H9 (cell line): Measurements from ENCODE around the gene SCO2. TPM values are rescaled to one million over a fixed set of nuclear protein-coding genes. Genes with fewer than 3 reads are reported as not detected.

ENCODE experiments used
- DNase-seq: peaks from one replicate; pipeline ENCODE4 v3.0.0-alpha.2; 2017
- H2AFZ ChIP-seq: one replicate; pipeline ENCODE4 v1.6.1; 2013; ENCODE audit warnings: mild to moderate bottlenecking, low read length, control low read depth, moderate library complexity
- H2AK5ac ChIP-seq: 2 replicates; pipeline ENCODE4 v1.6.1; 2013; ENCODE audit warnings: low read length, control low read depth, mixed read lengths; ENCODE audit not compliant: insufficient read length
- H2BK120ac ChIP-seq: one replicate; pipeline ENCODE4 v1.6.1; 2013; ENCODE audit warnings: low read depth, mild to moderate bottlenecking, low read length, control low read depth, inconsistent platforms; ENCODE audit not compliant: poor library complexity, severe bottlenecking
- H2BK12ac ChIP-seq: 2 replicates; pipeline ENCODE4 v1.6.1; 2013; ENCODE audit warnings: low read length, control low read depth, mixed read lengths, low read depth; ENCODE audit not compliant: insufficient read length
- H2BK15ac ChIP-seq: 2 replicates; pipeline ENCODE4 v1.6.1; 2013; ENCODE audit warnings: low read depth, low read length, control low read depth
- H2BK20ac ChIP-seq: one replicate; pipeline ENCODE4 v1.6.1; 2013; ENCODE audit warnings: low read depth, mild to moderate bottlenecking, low read length, control low read depth, inconsistent platforms; ENCODE audit not compliant: poor library complexity, severe bottlenecking
- H2BK5ac ChIP-seq: 2 replicates; pipeline ENCODE4 v1.6.1; 2013; ENCODE audit warnings: low read length, control low read depth, mixed read lengths; ENCODE audit not compliant: insufficient read length
- H3K14ac ChIP-seq: 2 replicates; pipeline ENCODE4 v1.6.1; 2013; ENCODE audit warnings: low read length, control low read depth; ENCODE audit not compliant: insufficient read depth
- H3K18ac ChIP-seq: 2 replicates; pipeline ENCODE4 v1.6.1; 2013; ENCODE audit warnings: low read depth, mild to moderate bottlenecking, mixed read lengths, low read length, control low read depth; ENCODE audit not compliant: insufficient read length
- H3K23ac ChIP-seq: 2 replicates; pipeline ENCODE4 v1.6.1; 2013; ENCODE audit warnings: low read length, control low read depth, mixed read lengths, low read depth; ENCODE audit not compliant: insufficient read length
- H3K23me2 ChIP-seq: 2 replicates; pipeline ENCODE4 v1.6.1; 2013; ENCODE audit warnings: low read depth, mild to moderate bottlenecking, mixed read lengths, low read length, control low read depth; ENCODE audit not compliant: insufficient read length, poor library complexity, severe bottlenecking
- H3K27ac ChIP-seq: 2 replicates; pipeline ENCODE4 v1.5.1; 2013; ENCODE audit warnings: low read length, control low read depth, mixed read lengths, low read depth; ENCODE audit not compliant: insufficient read length
- H3K27me3 ChIP-seq: 2 replicates; pipeline ENCODE4 v1.6.1; 2013; ENCODE audit warnings: low read length, control low read depth, inconsistent platforms; ENCODE audit not compliant: insufficient read depth
- H3K4ac ChIP-seq: 2 replicates; pipeline ENCODE4 v1.6.1; 2013; ENCODE audit warnings: low read depth, mild to moderate bottlenecking, control low read depth, inconsistent platforms, low read length, moderate library complexity
- H3K4me1 ChIP-seq: 2 replicates; pipeline ENCODE4 v1.6.1; 2013; ENCODE audit warnings: low read length, control low read depth, inconsistent platforms; ENCODE audit not compliant: insufficient read depth
- H3K4me2 ChIP-seq: 2 replicates; pipeline ENCODE4 v1.6.1; 2013; ENCODE audit warnings: low read length, control low read depth, mixed read lengths; ENCODE audit not compliant: insufficient read length, insufficient read depth
- H3K56ac ChIP-seq: 2 replicates; pipeline ENCODE4 v1.6.1; 2013; ENCODE audit warnings: low read depth, mild to moderate bottlenecking, mixed read lengths, low read length, control low read depth; ENCODE audit not compliant: insufficient read length
- H3K79me1 ChIP-seq: 2 replicates; pipeline ENCODE4 v1.6.1; 2013; ENCODE audit warnings: low read depth, mild to moderate bottlenecking, moderate library complexity, low read length, control low read depth, inconsistent platforms; ENCODE audit not compliant: insufficient read depth, poor library complexity, severe bottlenecking
- H3K79me2 ChIP-seq: 2 replicates; pipeline ENCODE4 v1.6.1; 2013; ENCODE audit warnings: low read length, control low read depth, inconsistent platforms; ENCODE audit not compliant: insufficient read depth
- H3K9ac ChIP-seq: 2 replicates; pipeline ENCODE4 v1.6.1; 2013; ENCODE audit warnings: low read length, control low read depth, mixed read lengths; ENCODE audit not compliant: insufficient read length; ENCODE audit errors: extremely low read depth
- H3K9me3 ChIP-seq: one replicate; pipeline ENCODE4 v1.6.1; 2013; ENCODE audit warnings: low read depth, low read length, inconsistent platforms; ENCODE audit not compliant: control insufficient read depth
- H3T11ph ChIP-seq: one replicate; pipeline ENCODE4 v1.6.1; 2013; ENCODE audit warnings: mild to moderate bottlenecking, low read length, control low read depth, inconsistent platforms
- H4K20me1 ChIP-seq: one replicate; pipeline ENCODE4 v1.6.1; 2013; ENCODE audit not compliant: control insufficient read depth, insufficient read length, insufficient read depth
- H4K5ac ChIP-seq: 2 replicates; pipeline ENCODE4 v1.6.1; 2013; ENCODE audit warnings: low read depth, mild to moderate bottlenecking, mixed read lengths, low read length, control low read depth; ENCODE audit not compliant: insufficient read length
- H4K8ac ChIP-seq: replicated peaks from 2 replicates; pipeline ENCODE4 v1.6.1; 2013; ENCODE audit warnings: low read length, control low read depth, mixed read lengths, low read depth; ENCODE audit not compliant: insufficient read length
- H4K91ac ChIP-seq: 2 replicates; pipeline ENCODE4 v1.6.1; 2013; ENCODE audit warnings: low read depth, mild to moderate bottlenecking, moderate library complexity, mixed read lengths, low read length, control low read depth; ENCODE audit not compliant: insufficient read length
- H3K27ac Mint-ChIP-seq, 3 experiments: 2 replicates in 2 of 3; 3 replicates in 1 of 3; pipeline ENCODE4 v1.8.0; 2020 to 2021; ENCODE audit warnings: mixed read lengths in 3 of 3, mild to moderate bottlenecking in 1 of 3, moderate library complexity in 1 of 3
- H3K27me3 Mint-ChIP-seq: 2 replicates; pipeline ENCODE4 v1.8.0; 2021; ENCODE audit warnings: low read depth, mild to moderate bottlenecking, moderate library complexity, mixed read lengths
- H3K36me3 Mint-ChIP-seq, 3 experiments: 2 replicates in 2 of 3; 3 replicates in 1 of 3; pipeline ENCODE4 v1.8.0; 2020 to 2021; ENCODE audit warnings: low read depth in 3 of 3, mixed read lengths in 3 of 3; ENCODE audit not compliant: insufficient read depth in 1 of 3
- H3K4me1 Mint-ChIP-seq, 2 experiments: 2 replicates each; pipeline ENCODE4 v1.8.0; 2020; ENCODE audit warnings: mixed read lengths in 2 of 2
- H3K4me3 Mint-ChIP-seq, 2 experiments: 2 replicates in 1 of 2; 3 replicates in 1 of 2; pipeline ENCODE4 v1.8.0; 2020 to 2021; ENCODE audit warnings: mild to moderate bottlenecking in 2 of 2, mixed read lengths in 2 of 2, moderate library complexity in 1 of 2
- H3K9me3 Mint-ChIP-seq, 2 experiments: 2 replicates in 1 of 2; 3 replicates in 1 of 2; pipeline ENCODE4 v1.8.0; 2020; ENCODE audit warnings: mild to moderate bottlenecking in 2 of 2, mixed read lengths in 2 of 2, moderate library complexity in 1 of 2
- CTCF ChIP-seq: fragments of 200-600 bp; sonication (generic); conservative IDR thresholded peaks from 3 replicates; pipeline ENCODE4 v1.8.0; 2021; ENCODE audit warnings: antibody characterized with exemption, mild to moderate bottlenecking
- WGBS: extraction: QIAGEN DNeasy Blood & Tissue Kit; methylation state at CpG from one replicate; pipeline ENCODE4 v1.1.7; 2013; ENCODE audit warnings: missing lambda C conversion rate, low lambda C conversion rate, mixed read lengths; ENCODE audit not compliant: insufficient read length; ENCODE audit errors: extremely low coverage; 5-methylcytosine and 5-hydroxymethylcytosine counted together
- total RNA-seq: library from RNA; stranded (reverse); gene quantifications from 2 replicates; pipeline ENCODE4 v1.2.1, GENCODE V29; 2021

SCO2 gene
- total RNA-seq, 1 experiment from 2014 or later = 3.3 TPM

- H2AK5ac ChIP-seq = no peak overlapping the region
- H2AFZ ChIP-seq = no peak overlapping the region
- H3K27me3 ChIP-seq = no peaks in the 10 kb centered on the region
- no peaks in the 10 kb centered on the region for H3K79me2 ChIP-seq
- Mint-ChIP-seq H3K27me3 (peaks cover 12% of the 10 kb centered on the region), H3K4me1 (peaks cover 12 to 13% of the 10 kb centered on the region in 2 experiments), H3K36me3 (no peaks in the 10 kb centered on the region), H3K9me3 (no peaks in the 10 kb centered on the region), H3K4me3 (no peak overlapping the region), H3K27ac (no peak overlapping the region)
- H2BK15ac ChIP-seq = no peak overlapping the region
- no peaks in the 10 kb centered on the region for H3K79me1 ChIP-seq
- no peak overlapping the region for H3K9ac ChIP-seq
- H2BK5ac ChIP-seq = no peak overlapping the region
- no peaks in the 10 kb centered on the region for H3K23me2 ChIP-seq
- H3K4me1 ChIP-seq = no peaks in the 10 kb centered on the region
- no peak overlapping the region for H3K27ac ChIP-seq
- no peak for TF ChIP-seq CTCF
- H3T11ph ChIP-seq = no peak overlapping the region
- no peak for DNase-seq
- no peak overlapping the region for H3K56ac ChIP-seq
- no peaks in the 10 kb centered on the region for H3K9me3 ChIP-seq
- H2BK120ac ChIP-seq = no peak overlapping the region
- H4K91ac ChIP-seq = no peak overlapping the region
- no peak overlapping the region for H4K5ac ChIP-seq
- no peak overlapping the region for H3K14ac ChIP-seq
- no peak overlapping the region for H4K8ac ChIP-seq
- no peak overlapping the region for H3K18ac ChIP-seq
- no peak overlapping the region for H2BK20ac ChIP-seq
- H3K4me2 ChIP-seq = no peak overlapping the region
- no peak overlapping the region for H2BK12ac ChIP-seq
- H3K4ac ChIP-seq = no peak overlapping the region
- H4K20me1 ChIP-seq = no peaks in the 10 kb centered on the region
- H3K23ac ChIP-seq = no peak overlapping the region
- no CpG with 5 or more reads among the region's 8 CpGs for WGBS
Observed at GRCh38 chr22:50553310-50553709, 27.9 kb upstream of the SCO2 start.
